A549 treated with dexamethasone at 1 μM for 4 hours (cell line): Measurements from ENCODE around the gene CPLX1. TPM values are rescaled to one million over a fixed set of nuclear protein-coding genes. Genes with fewer than 3 reads are reported as not detected.

Experiments
- total RNA-seq: library from RNA; stranded (reverse); fragments of 200-300 nt; extraction: Qiagen RNA extraction; gene quantifications from 5 replicates; pipeline ENCODE4 v1.2.3, GENCODE V29; 2022

The CPLX1 gene
- 0.28 to 0.90 TPM (median 0.47 TPM) in 5 replicates for total RNA-seq

GRCh38 chr4:825971-826330 is at the start of gene CPLX1:
TSS of gene CPLX1 (minus strand) at chr4:826129. CDS start at chr4:824522, 1,607 bp downstream.

Other genes starting within 250 kb of the CPLX1 start
- not detected in 5 replicates for gene TMEM271, start 249.8 kb downstream of the CPLX1 start, total RNA-seq
- not detected in 5 replicates for gene PDE6B, start 200.6 kb downstream of the CPLX1 start, total RNA-seq
- 332 to 539 TPM (median 360 TPM) in 5 replicates for gene ATP5ME, start 151.9 kb downstream of the CPLX1 start, total RNA-seq
- 8.1 to 12.3 TPM (median 9.7 TPM) in 5 replicates for gene MYL5, start 151.6 kb downstream of the CPLX1 start, total RNA-seq
- gene SLC49A3, start 137.0 kb downstream of the CPLX1 start, total RNA-seq, result 0.09 to 0.25 TPM (median 0.13 TPM) in 5 replicates
- 16.3 to 20.7 TPM (median 19.4 TPM) in 5 replicates for gene PCGF3, start 120.3 kb downstream of the CPLX1 start, total RNA-seq
- 31.3 to 51.7 TPM (median 47.9 TPM) in 5 replicates for gene GAK, start 106.2 kb upstream of the CPLX1 start, total RNA-seq
- 9.0 to 12.8 TPM (median 10.7 TPM) in 5 replicates for gene TMEM175, start 106.3 kb upstream of the CPLX1 start, total RNA-seq
- gene DGKQ, start 147.4 kb upstream of the CPLX1 start, total RNA-seq, result 4.0 to 7.9 TPM (median 6.8 TPM) in 5 replicates
- 6.9 to 12.9 TPM (median 9.4 TPM) in 5 replicates for gene IDUA, start 160.9 kb upstream of the CPLX1 start, total RNA-seq
- gene SLC26A1, start 167.3 kb upstream of the CPLX1 start, total RNA-seq, result 0.12 to 0.26 TPM (median 0.18 TPM) in 5 replicates
- 12.2 to 22.0 TPM (median 21.3 TPM) in 5 replicates for gene FGFRL1, start 185.5 kb upstream of the CPLX1 start, total RNA-seq